GM23248 (cell line): ENCODE results near the gene SH3RF3. TPM values are rescaled to one million over a fixed set of nuclear protein-coding genes. Genes with fewer than 3 reads are reported as not detected.

Experiments used
- DNase-seq: peaks from one replicate; pipeline ENCODE4 v3.0.0-alpha.2; 2015
- H2AFZ ChIP-seq: fragments of 200-600 bp; sonication (generic); 2 replicates; pipeline ENCODE4 v1.6.1; 2016; ENCODE audit warnings: antibody characterized with exemption
- H3F3A ChIP-seq: fragments of 200-600 bp; sonication (generic); 2 replicates; pipeline ENCODE4 v1.6.1; 2016; ENCODE audit warnings: mild to moderate bottlenecking, antibody characterized with exemption, mixed run types; ENCODE audit not compliant: insufficient read depth
- H3K27ac ChIP-seq: fragments of 200-600 bp; sonication (generic); 2 replicates; pipeline ENCODE4 v1.5.1; 2016; ENCODE audit warnings: mild to moderate bottlenecking
- H3K27me3 ChIP-seq: fragments of 200-600 bp; sonication (generic); replicated peaks from 2 replicates; pipeline ENCODE4 v1.6.1; 2016; ENCODE audit warnings: mild to moderate bottlenecking; ENCODE audit not compliant: insufficient read depth
- H3K36me3 ChIP-seq: fragments of 200-600 bp; sonication (generic); 2 replicates; pipeline ENCODE4 v1.6.1; 2016; ENCODE audit warnings: low read depth, mild to moderate bottlenecking
- H3K4me1 ChIP-seq: fragments of 200-600 bp; sonication (generic); 2 replicates; pipeline ENCODE4 v1.6.1; 2016; ENCODE audit warnings: mild to moderate bottlenecking; ENCODE audit not compliant: insufficient read depth
- H3K4me2 ChIP-seq: fragments of 200-600 bp; sonication (generic); one replicate; pipeline ENCODE4 v1.6.1; 2016; ENCODE audit warnings: mild to moderate bottlenecking; ENCODE audit not compliant: unreplicated experiment
- H3K4me3 ChIP-seq: fragments of 200-600 bp; sonication (generic); 2 replicates; pipeline ENCODE4 v1.5.1; 2016; ENCODE audit warnings: mild to moderate bottlenecking
- H3K79me2 ChIP-seq: fragments of 200-600 bp; sonication (generic); 2 replicates; pipeline ENCODE4 v1.6.1; 2016; ENCODE audit warnings: mild to moderate bottlenecking; ENCODE audit not compliant: insufficient read depth
- H3K9ac ChIP-seq: fragments of 200-600 bp; sonication (generic); 2 replicates; pipeline ENCODE4 v1.6.1; 2016; ENCODE audit warnings: mild to moderate bottlenecking
- H3K9me2 ChIP-seq: fragments of 200-600 bp; sonication (generic); 2 replicates; pipeline ENCODE4 v1.6.1; 2016; ENCODE audit warnings: mixed run types, mild to moderate bottlenecking, moderate library complexity; ENCODE audit not compliant: insufficient read depth
- H3K9me3 ChIP-seq: fragments of 200-600 bp; sonication (generic); one replicate; pipeline ENCODE4 v1.6.1; 2017; ENCODE audit warnings: low read depth
- H4K20me1 ChIP-seq: fragments of 200-600 bp; sonication (generic); 2 replicates; pipeline ENCODE4 v1.6.0; 2016; ENCODE audit not compliant: insufficient read depth
- EZH2 ChIP-seq: fragments of 200-600 bp; sonication (generic); IDR thresholded peaks from 2 replicates; pipeline ENCODE4 v1.6.1; 2018; ENCODE audit warnings: antibody characterized with exemption, mild to moderate bottlenecking; ENCODE audit not compliant: insufficient read depth, poor library complexity, severe bottlenecking
- EZH2phosphoT487 ChIP-seq: fragments of 200-600 bp; sonication (generic); IDR thresholded peaks from 2 replicates; pipeline ENCODE4 v1.6.1; 2018; ENCODE audit warnings: antibody characterized with exemption, moderate library complexity, mild to moderate bottlenecking, low read depth; ENCODE audit not compliant: insufficient read depth
- WGBS, 2 experiments: methylation state at CpG; one replicate each; pipeline ENCODE4 v1.1.6; 2015 to 2017; ENCODE audit warnings: low lambda C conversion rate in 2 of 2, low coverage in 1 of 2; ENCODE audit errors: missing lambda C conversion rate in 2 of 2; 5-methylcytosine and 5-hydroxymethylcytosine counted together
- in situ Hi-C: fragments of 300-500 bp; cut with MboI; formaldehyde crosslinking; loops from 2 replicates; pipeline ENCODE4 v1.15.0; 2020
- polyA plus RNA-seq: library from polyadenylated mRNA; unstranded; fragments of >200 nt; fragmentation: Nextera tagmentation; extraction: Ambion mirVana; gene quantifications from 2 replicates; pipeline ENCODE4 v1.2.1, GENCODE V29; 2016
- total RNA-seq: library from RNA; depleted of rRNA; stranded (reverse); fragments of >200 nt; shearing (Covaris generic); gene quantifications from 2 replicates; pipeline ENCODE4 v1.2.3, GENCODE V29; 2014

Gene SH3RF3
- total and polyA plus RNA-seq, 2 experiments from 2014 or later, result 1.5 to 5.2 TPM

GRCh38 chr2:109442715-109443319, 313.8 kb downstream of the SH3RF3 start:
- Histone ChIP-seq H3K9ac (no peak overlapping the region), H3F3A (0 out of 2 replicates have a peak, but pooled peaks cover 5% of the 10 kb centered on the region), H3K9me2 (no peaks in the 10 kb centered on the region), H3K4me1 (peaks cover 17% of the 10 kb centered on the region), H3K27ac (no peak overlapping the region), H3K9me3 (no peaks in the 10 kb centered on the region), H3K4me3 (no peak overlapping the region), H3K27me3 (no peaks in the 10 kb centered on the region), H3K4me2 (no peak overlapping the region), H2AFZ (no peak overlapping the region), H4K20me1 (no peaks in the 10 kb centered on the region), H3K36me3 (peaks cover 15% of the 10 kb centered on the region; the same call in 1 of the 2 replicates), H3K79me2 (no peaks in the 10 kb centered on the region)
- DNase-seq, result no peak
- no peak for TF ChIP-seq EZH2phosphoT487
- WGBS, 2 experiments, result 95 to 100% methylated on average over 2 of the region's 2 CpGs
- in situ Hi-C loops, result no loop called here

- Histone ChIP-seq H3F3A (0 out of 2 replicates have a peak, but pooled peaks cover 5% of the 10 kb centered on the region), H3K36me3 (peaks cover 15% of the 10 kb centered on the region; the same call in 1 of the 2 replicates), H3K4me2 (no peak overlapping the region), H2AFZ (no peak overlapping the region), H3K9me3 (no peaks in the 10 kb centered on the region), H3K4me3 (no peak overlapping the region), H3K27me3 (no peaks in the 10 kb centered on the region), H3K4me1 (peaks cover 12% of the 10 kb centered on the region), H3K27ac (no peak overlapping the region), H4K20me1 (no peaks in the 10 kb centered on the region), H3K79me2 (no peaks in the 10 kb centered on the region), H3K9ac (no peak overlapping the region), H3K9me2 (no peaks in the 10 kb centered on the region)
- TF ChIP-seq EZH2 (no peak), EZH2phosphoT487 (no peak)
- in situ Hi-C loops, result no loop called here
- DNase-seq, result no peak
Measured at GRCh38 chr2:109444916-109445315, 315.9 kb downstream of the SH3RF3 start.

GRCh38 chr2:109446278-109447131, 317.5 kb downstream of the SH3RF3 start:
- no peaks in the 10 kb centered on the region for H3K9me2 ChIP-seq
- H3F3A ChIP-seq, result 0 out of 2 replicates have a peak, but pooled peaks cover 5% of the 10 kb centered on the region
- peaks cover 11% of the 10 kb centered on the region; the same call in 1 of the 2 replicates for H3K36me3 ChIP-seq
- no peak overlapping the region; the same call in 1 of the 2 replicates for H3K9ac ChIP-seq
- H3K4me1 ChIP-seq, result peaks cover 12% of the 10 kb centered on the region
- no peaks in the 10 kb centered on the region for H3K9me3 ChIP-seq
- no peak overlapping the region for H3K4me2 ChIP-seq
- H2AFZ ChIP-seq, result no peak overlapping the region
- H3K79me2 ChIP-seq, result no peaks in the 10 kb centered on the region
- H3K27ac ChIP-seq, result peak overlapping the region; percentile 9; the same call in 1 of the 2 replicates
- no peak for DNase-seq
- H4K20me1 ChIP-seq, result no peaks in the 10 kb centered on the region
- no peak overlapping the region for H3K4me3 ChIP-seq
- in situ Hi-C loops, result no loop called here
- H3K27me3 ChIP-seq, result no peaks in the 10 kb centered on the region
- 82 to 88% methylated on average over 19 to 20 of the region's 20 CpGs for WGBS, 2 experiments
- TF ChIP-seq EZH2, result no peak
- no peak for TF ChIP-seq EZH2phosphoT487

GRCh38 chr2:109447251-109447661, 318.3 kb downstream of the SH3RF3 start:
- H3K4me1 ChIP-seq, result peaks cover 12% of the 10 kb centered on the region
- no peaks in the 10 kb centered on the region for H4K20me1 ChIP-seq
- no peak overlapping the region for H3K4me3 ChIP-seq
- peaks cover 10% of the 10 kb centered on the region; the same call in 1 of the 2 replicates for H3K36me3 ChIP-seq
- H3K27me3 ChIP-seq, result no peaks in the 10 kb centered on the region
- 54 to 74% methylated on average over 9 of the region's 9 CpGs for WGBS, 2 experiments
- no peaks in the 10 kb centered on the region for H3K79me2 ChIP-seq
- no peak overlapping the region for H3K4me2 ChIP-seq
- H2AFZ ChIP-seq, result no peak overlapping the region
- peak; percentile 82 for DNase-seq
- no peaks in the 10 kb centered on the region for H3K9me2 ChIP-seq
- in situ Hi-C loops, result no loop called here
- TF ChIP-seq EZH2 (no peak), EZH2phosphoT487 (no peak)
- H3K9ac ChIP-seq, result no peak overlapping the region; the same call in 1 of the 2 replicates
- H3F3A ChIP-seq, result 0 out of 2 replicates have a peak, but pooled peaks cover 5% of the 10 kb centered on the region
- H3K9me3 ChIP-seq, result no peaks in the 10 kb centered on the region
- peak overlapping the region; percentile 9; the same call in 1 of the 2 replicates for H3K27ac ChIP-seq
